ENCODE measurements around the gene ME1. TPM values are rescaled to one million over a fixed set of nuclear protein-coding genes. Genes with fewer than 3 reads are reported as not detected.

The ME1 gene
- total RNA-seq, 1 experiment from 2014 or later = 7.8 TPM

DNA sequence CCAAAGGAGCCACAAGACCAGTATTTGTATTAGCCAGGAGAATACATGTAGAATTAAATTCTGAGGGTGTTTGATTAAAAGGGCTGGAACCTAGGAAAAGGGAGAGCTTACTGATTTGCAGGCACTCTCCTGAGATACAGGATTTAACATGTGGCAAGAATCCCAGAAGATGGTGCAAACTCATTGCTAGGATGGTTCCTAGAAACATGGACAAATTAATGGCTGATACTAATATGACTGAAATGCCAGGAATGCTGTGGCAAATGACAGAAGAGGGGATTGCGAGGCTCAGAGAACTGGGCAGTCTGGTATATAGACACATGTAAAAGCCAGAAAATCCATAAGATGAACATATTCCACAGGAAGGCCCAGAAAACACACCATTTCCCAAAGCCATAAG is 119.6 kb downstream of the ME1 start:
- 0 out of 4 replicates have a peak, but pooled peaks cover 0 to 3% of the 10 kb centered on the region in 2 experiments for H3K4me1 Mint-ChIP-seq

More for the DNA sequence above, 119.6 kb downstream of the ME1 start:
- H2BK20ac ChIP-seq (ENCODE audit: low read depth, low read length, poor library complexity, severe bottlenecking) = no peak overlapping the region
- H3K79me2 ChIP-seq (ENCODE audit: insufficient read depth, low read length) = no peaks in the 10 kb centered on the region
- Mint-ChIP-seq H3K9me3 (no peaks in the 10 kb centered on the region), H3K27me3 (ENCODE audit: low read depth) (no peaks in the 10 kb centered on the region), H3K27ac (no peak overlapping the region), H3K4me3 (no peak overlapping the region), H3K36me3 (ENCODE audit: insufficient read depth in 1 of 3, low read depth in 3 of 3) (peaks cover 0 to 3% (median 0%) of the 10 kb centered on the region in 3 experiments; a peak in 3 of 7 replicates)
- no peak overlapping the region for H3K56ac ChIP-seq (ENCODE audit: insufficient read length, low read depth, low read length)
- H3K4ac ChIP-seq (ENCODE audit: low read depth, low read length) = no peak overlapping the region
- no peak overlapping the region for H4K8ac ChIP-seq (replicated peaks; ENCODE audit: insufficient read length, low read depth, low read length)
- H3K9ac ChIP-seq (ENCODE audit: extremely low read depth, insufficient read length, low read length) = no peak overlapping the region
- H3K4me2 ChIP-seq (ENCODE audit: insufficient read depth, insufficient read length, low read length) = no peak overlapping the region
- DNase-seq = no peak
- no peak overlapping the region for H2AFZ ChIP-seq (ENCODE audit: low read length)
- no peaks in the 10 kb centered on the region for H3K9me3 ChIP-seq (ENCODE audit: control insufficient read depth, low read depth, low read length)
- H2BK120ac ChIP-seq (ENCODE audit: low read depth, low read length, poor library complexity, severe bottlenecking) = no peak overlapping the region
- no peak overlapping the region for H2BK12ac ChIP-seq (ENCODE audit: insufficient read length, low read depth, low read length)
- H3K4me1 ChIP-seq (ENCODE audit: insufficient read depth, low read length) = no peaks in the 10 kb centered on the region
- no peak overlapping the region for H2AK5ac ChIP-seq (ENCODE audit: insufficient read length, low read length)
- H4K5ac ChIP-seq (ENCODE audit: insufficient read length, low read depth, low read length) = no peak overlapping the region
- H4K91ac ChIP-seq (ENCODE audit: insufficient read length, low read depth, low read length) = no peak overlapping the region
- no peak overlapping the region for H3K23ac ChIP-seq (ENCODE audit: insufficient read length, low read depth, low read length)
- H3K14ac ChIP-seq (ENCODE audit: insufficient read depth, low read length) = no peak overlapping the region
- H3K27ac ChIP-seq (ENCODE audit: insufficient read length, low read depth, low read length) = no peak overlapping the region
- WGBS (ENCODE audit: extremely low coverage, insufficient read length, low lambda C conversion rate) = no CpG with 5 or more reads among the region's 1 CpG
- TF ChIP-seq, protein P1, sequence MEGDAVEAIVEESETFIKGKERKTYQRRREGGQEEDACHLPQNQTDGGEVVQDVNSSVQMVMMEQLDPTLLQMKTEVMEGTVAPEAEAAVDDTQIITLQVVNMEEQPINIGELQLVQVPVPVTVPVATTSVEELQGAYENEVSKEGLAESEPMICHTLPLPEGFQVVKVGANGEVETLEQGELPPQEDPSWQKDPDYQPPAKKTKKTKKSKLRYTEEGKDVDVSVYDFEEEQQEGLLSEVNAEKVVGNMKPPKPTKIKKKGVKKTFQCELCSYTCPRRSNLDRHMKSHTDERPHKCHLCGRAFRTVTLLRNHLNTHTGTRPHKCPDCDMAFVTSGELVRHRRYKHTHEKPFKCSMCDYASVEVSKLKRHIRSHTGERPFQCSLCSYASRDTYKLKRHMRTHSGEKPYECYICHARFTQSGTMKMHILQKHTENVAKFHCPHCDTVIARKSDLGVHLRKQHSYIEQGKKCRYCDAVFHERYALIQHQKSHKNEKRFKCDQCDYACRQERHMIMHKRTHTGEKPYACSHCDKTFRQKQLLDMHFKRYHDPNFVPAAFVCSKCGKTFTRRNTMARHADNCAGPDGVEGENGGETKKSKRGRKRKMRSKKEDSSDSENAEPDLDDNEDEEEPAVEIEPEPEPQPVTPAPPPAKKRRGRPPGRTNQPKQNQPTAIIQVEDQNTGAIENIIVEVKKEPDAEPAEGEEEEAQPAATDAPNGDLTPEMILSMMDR (conservative IDR thresholded peaks at IDR 0.05) = no peak
- H4K20me1 ChIP-seq (ENCODE audit: control insufficient read depth, insufficient read depth, insufficient read length) = no peaks in the 10 kb centered on the region
- no peaks in the 10 kb centered on the region for H3K79me1 ChIP-seq (ENCODE audit: insufficient read depth, low read depth, low read length, poor library complexity, severe bottlenecking)
- H2BK5ac ChIP-seq (ENCODE audit: insufficient read length, low read length) = no peak overlapping the region
- no peaks in the 10 kb centered on the region for H3K27me3 ChIP-seq (ENCODE audit: insufficient read depth, low read length)
- no peaks in the 10 kb centered on the region for H3K23me2 ChIP-seq (ENCODE audit: insufficient read length, low read depth, low read length, poor library complexity, severe bottlenecking)
- H3T11ph ChIP-seq (ENCODE audit: low read length) = no peak overlapping the region
- no peak overlapping the region for H3K18ac ChIP-seq (ENCODE audit: insufficient read length, low read depth, low read length)
- no peak overlapping the region for H2BK15ac ChIP-seq (ENCODE audit: low read depth, low read length)
